H9 (cell line): Measurements from ENCODE around the gene NEK7. TPM values are rescaled to one million over a fixed set of nuclear protein-coding genes. Genes with fewer than 3 reads are reported as not detected.

Source experiments
- DNase-seq: peaks from one replicate; pipeline ENCODE4 v3.0.0-alpha.2; 2017
- H2AFZ ChIP-seq: one replicate; pipeline ENCODE4 v1.6.1; 2013; ENCODE audit warnings: mild to moderate bottlenecking, low read length, control low read depth, moderate library complexity
- H2AK5ac ChIP-seq: 2 replicates; pipeline ENCODE4 v1.6.1; 2013; ENCODE audit warnings: low read length, control low read depth, mixed read lengths; ENCODE audit not compliant: insufficient read length
- H2BK120ac ChIP-seq: one replicate; pipeline ENCODE4 v1.6.1; 2013; ENCODE audit warnings: low read depth, mild to moderate bottlenecking, low read length, control low read depth, inconsistent platforms; ENCODE audit not compliant: poor library complexity, severe bottlenecking
- H2BK12ac ChIP-seq: 2 replicates; pipeline ENCODE4 v1.6.1; 2013; ENCODE audit warnings: low read length, control low read depth, mixed read lengths, low read depth; ENCODE audit not compliant: insufficient read length
- H2BK15ac ChIP-seq: 2 replicates; pipeline ENCODE4 v1.6.1; 2013; ENCODE audit warnings: low read depth, low read length, control low read depth
- H2BK20ac ChIP-seq: one replicate; pipeline ENCODE4 v1.6.1; 2013; ENCODE audit warnings: low read depth, mild to moderate bottlenecking, low read length, control low read depth, inconsistent platforms; ENCODE audit not compliant: poor library complexity, severe bottlenecking
- H2BK5ac ChIP-seq: 2 replicates; pipeline ENCODE4 v1.6.1; 2013; ENCODE audit warnings: low read length, control low read depth, mixed read lengths; ENCODE audit not compliant: insufficient read length
- H3K14ac ChIP-seq: 2 replicates; pipeline ENCODE4 v1.6.1; 2013; ENCODE audit warnings: low read length, control low read depth; ENCODE audit not compliant: insufficient read depth
- H3K18ac ChIP-seq: 2 replicates; pipeline ENCODE4 v1.6.1; 2013; ENCODE audit warnings: low read depth, mild to moderate bottlenecking, mixed read lengths, low read length, control low read depth; ENCODE audit not compliant: insufficient read length
- H3K23ac ChIP-seq: 2 replicates; pipeline ENCODE4 v1.6.1; 2013; ENCODE audit warnings: low read length, control low read depth, mixed read lengths, low read depth; ENCODE audit not compliant: insufficient read length
- H3K23me2 ChIP-seq: 2 replicates; pipeline ENCODE4 v1.6.1; 2013; ENCODE audit warnings: low read depth, mild to moderate bottlenecking, mixed read lengths, low read length, control low read depth; ENCODE audit not compliant: insufficient read length, poor library complexity, severe bottlenecking
- H3K27ac ChIP-seq: 2 replicates; pipeline ENCODE4 v1.5.1; 2013; ENCODE audit warnings: low read length, control low read depth, mixed read lengths, low read depth; ENCODE audit not compliant: insufficient read length
- H3K27me3 ChIP-seq: 2 replicates; pipeline ENCODE4 v1.6.1; 2013; ENCODE audit warnings: low read length, control low read depth, inconsistent platforms; ENCODE audit not compliant: insufficient read depth
- H3K4ac ChIP-seq: 2 replicates; pipeline ENCODE4 v1.6.1; 2013; ENCODE audit warnings: low read depth, mild to moderate bottlenecking, control low read depth, inconsistent platforms, low read length, moderate library complexity
- H3K4me1 ChIP-seq: 2 replicates; pipeline ENCODE4 v1.6.1; 2013; ENCODE audit warnings: low read length, control low read depth, inconsistent platforms; ENCODE audit not compliant: insufficient read depth
- H3K4me2 ChIP-seq: 2 replicates; pipeline ENCODE4 v1.6.1; 2013; ENCODE audit warnings: low read length, control low read depth, mixed read lengths; ENCODE audit not compliant: insufficient read length, insufficient read depth
- H3K56ac ChIP-seq: 2 replicates; pipeline ENCODE4 v1.6.1; 2013; ENCODE audit warnings: low read depth, mild to moderate bottlenecking, mixed read lengths, low read length, control low read depth; ENCODE audit not compliant: insufficient read length
- H3K79me1 ChIP-seq: 2 replicates; pipeline ENCODE4 v1.6.1; 2013; ENCODE audit warnings: low read depth, mild to moderate bottlenecking, moderate library complexity, low read length, control low read depth, inconsistent platforms; ENCODE audit not compliant: insufficient read depth, poor library complexity, severe bottlenecking
- H3K79me2 ChIP-seq: 2 replicates; pipeline ENCODE4 v1.6.1; 2013; ENCODE audit warnings: low read length, control low read depth, inconsistent platforms; ENCODE audit not compliant: insufficient read depth
- H3K9ac ChIP-seq: 2 replicates; pipeline ENCODE4 v1.6.1; 2013; ENCODE audit warnings: low read length, control low read depth, mixed read lengths; ENCODE audit not compliant: insufficient read length; ENCODE audit errors: extremely low read depth
- H3K9me3 ChIP-seq: one replicate; pipeline ENCODE4 v1.6.1; 2013; ENCODE audit warnings: low read depth, low read length, inconsistent platforms; ENCODE audit not compliant: control insufficient read depth
- H3T11ph ChIP-seq: one replicate; pipeline ENCODE4 v1.6.1; 2013; ENCODE audit warnings: mild to moderate bottlenecking, low read length, control low read depth, inconsistent platforms
- H4K20me1 ChIP-seq: one replicate; pipeline ENCODE4 v1.6.1; 2013; ENCODE audit not compliant: control insufficient read depth, insufficient read length, insufficient read depth
- H4K5ac ChIP-seq: 2 replicates; pipeline ENCODE4 v1.6.1; 2013; ENCODE audit warnings: low read depth, mild to moderate bottlenecking, mixed read lengths, low read length, control low read depth; ENCODE audit not compliant: insufficient read length
- H4K8ac ChIP-seq: replicated peaks from 2 replicates; pipeline ENCODE4 v1.6.1; 2013; ENCODE audit warnings: low read length, control low read depth, mixed read lengths, low read depth; ENCODE audit not compliant: insufficient read length
- H4K91ac ChIP-seq: 2 replicates; pipeline ENCODE4 v1.6.1; 2013; ENCODE audit warnings: low read depth, mild to moderate bottlenecking, moderate library complexity, mixed read lengths, low read length, control low read depth; ENCODE audit not compliant: insufficient read length
- H3K27ac Mint-ChIP-seq, 3 experiments: 2 replicates in 2 of 3; 3 replicates in 1 of 3; pipeline ENCODE4 v1.8.0; 2020 to 2021; ENCODE audit warnings: mixed read lengths in 3 of 3, mild to moderate bottlenecking in 1 of 3, moderate library complexity in 1 of 3
- H3K27me3 Mint-ChIP-seq: 2 replicates; pipeline ENCODE4 v1.8.0; 2021; ENCODE audit warnings: low read depth, mild to moderate bottlenecking, moderate library complexity, mixed read lengths
- H3K36me3 Mint-ChIP-seq, 3 experiments: 2 replicates in 2 of 3; 3 replicates in 1 of 3; pipeline ENCODE4 v1.8.0; 2020 to 2021; ENCODE audit warnings: low read depth in 3 of 3, mixed read lengths in 3 of 3; ENCODE audit not compliant: insufficient read depth in 1 of 3
- H3K4me1 Mint-ChIP-seq, 2 experiments: 2 replicates each; pipeline ENCODE4 v1.8.0; 2020; ENCODE audit warnings: mixed read lengths in 2 of 2
- H3K4me3 Mint-ChIP-seq, 2 experiments: 2 replicates in 1 of 2; 3 replicates in 1 of 2; pipeline ENCODE4 v1.8.0; 2020 to 2021; ENCODE audit warnings: mild to moderate bottlenecking in 2 of 2, mixed read lengths in 2 of 2, moderate library complexity in 1 of 2
- H3K9me3 Mint-ChIP-seq, 2 experiments: 2 replicates in 1 of 2; 3 replicates in 1 of 2; pipeline ENCODE4 v1.8.0; 2020; ENCODE audit warnings: mild to moderate bottlenecking in 2 of 2, mixed read lengths in 2 of 2, moderate library complexity in 1 of 2
- total RNA-seq: library from RNA; stranded (reverse); gene quantifications from 2 replicates; pipeline ENCODE4 v1.2.1, GENCODE V29; 2021
- TF ChIP-seq, protein P1 (sequence below): fragments of 200-600 bp; sonication (generic); conservative IDR thresholded peaks from 3 replicates; pipeline ENCODE4 v1.8.0; 2021; ENCODE audit warnings: antibody characterized with exemption, mild to moderate bottlenecking

NEK7 gene
- total RNA-seq, 1 experiment from 2014 or later, result 9.6 TPM

DNA sequence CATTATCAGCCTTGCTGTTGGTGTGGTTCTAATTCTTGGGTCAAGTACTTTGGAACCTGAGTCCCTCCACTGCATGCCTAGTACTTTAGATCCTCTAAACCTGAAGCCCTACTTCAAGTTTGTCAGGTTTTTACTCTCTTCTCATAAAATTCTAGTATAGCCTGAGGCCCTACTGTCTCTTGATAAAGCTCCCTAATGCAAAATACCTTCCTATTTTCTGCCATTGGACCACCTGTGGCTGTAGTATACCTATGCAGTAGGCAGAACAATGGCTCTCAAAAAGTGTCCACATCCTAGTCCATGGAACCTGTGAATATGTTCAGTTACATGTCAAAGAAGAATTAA lies 47.5 kb upstream of the NEK7 start:
- Histone ChIP-seq H3K27ac (no peak overlapping the region), H3K4me2 (no peak overlapping the region), H4K91ac (no peak overlapping the region), H4K20me1 (no peaks in the 10 kb centered on the region), H3K79me1 (no peaks in the 10 kb centered on the region), H2BK120ac (no peak overlapping the region), H2BK15ac (no peak overlapping the region), H3K9ac (no peak overlapping the region), H2BK20ac (no peak overlapping the region), H3K14ac (no peak overlapping the region), H4K8ac (no peak overlapping the region), H3K79me2 (no peaks in the 10 kb centered on the region), H3K4ac (no peak overlapping the region), H2AK5ac (no peak overlapping the region), H3K27me3 (no peaks in the 10 kb centered on the region), H2AFZ (no peak overlapping the region), H2BK5ac (no peak overlapping the region), H2BK12ac (no peak overlapping the region), H3K23ac (no peak overlapping the region), H4K5ac (no peak overlapping the region), H3K56ac (no peak overlapping the region), H3K9me3 (no peaks in the 10 kb centered on the region), H3K23me2 (no peaks in the 10 kb centered on the region), H3K4me1 (no peaks in the 10 kb centered on the region), H3T11ph (no peak overlapping the region), H3K18ac (no peak overlapping the region)
- Mint-ChIP-seq H3K27me3 (no peaks in the 10 kb centered on the region), H3K27ac (no peak overlapping the region), H3K4me1 (peaks cover 3 to 5% of the 10 kb centered on the region in 2 experiments; a peak in 2 of 4 replicates), H3K4me3 (no peak overlapping the region), H3K36me3 (no peaks in the 10 kb centered on the region; a peak in 1 of 7 replicates), H3K9me3 (no peaks in the 10 kb centered on the region)
- TF ChIP-seq, protein P1, sequence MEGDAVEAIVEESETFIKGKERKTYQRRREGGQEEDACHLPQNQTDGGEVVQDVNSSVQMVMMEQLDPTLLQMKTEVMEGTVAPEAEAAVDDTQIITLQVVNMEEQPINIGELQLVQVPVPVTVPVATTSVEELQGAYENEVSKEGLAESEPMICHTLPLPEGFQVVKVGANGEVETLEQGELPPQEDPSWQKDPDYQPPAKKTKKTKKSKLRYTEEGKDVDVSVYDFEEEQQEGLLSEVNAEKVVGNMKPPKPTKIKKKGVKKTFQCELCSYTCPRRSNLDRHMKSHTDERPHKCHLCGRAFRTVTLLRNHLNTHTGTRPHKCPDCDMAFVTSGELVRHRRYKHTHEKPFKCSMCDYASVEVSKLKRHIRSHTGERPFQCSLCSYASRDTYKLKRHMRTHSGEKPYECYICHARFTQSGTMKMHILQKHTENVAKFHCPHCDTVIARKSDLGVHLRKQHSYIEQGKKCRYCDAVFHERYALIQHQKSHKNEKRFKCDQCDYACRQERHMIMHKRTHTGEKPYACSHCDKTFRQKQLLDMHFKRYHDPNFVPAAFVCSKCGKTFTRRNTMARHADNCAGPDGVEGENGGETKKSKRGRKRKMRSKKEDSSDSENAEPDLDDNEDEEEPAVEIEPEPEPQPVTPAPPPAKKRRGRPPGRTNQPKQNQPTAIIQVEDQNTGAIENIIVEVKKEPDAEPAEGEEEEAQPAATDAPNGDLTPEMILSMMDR, result no peak
- no peak for DNase-seq
